Fibroblast of lung (primary cell): ENCODE results near the gene IGFBP2. TPM values are rescaled to one million over a fixed set of nuclear protein-coding genes. Genes with fewer than 3 reads are reported as not detected.

ENCODE experiments used
- DNase-seq, 2 donors: peaks; one replicate each; pipeline versions ENCODE4 v3.0.0 to v3.0.0-alpha.2; 2010; ENCODE audit warnings: low read depth in 2 of 2
- H2AFZ ChIP-seq: 2 replicates; pipeline ENCODE4 v1.5.1; 2012; ENCODE audit warnings: low read length, control low read depth, inconsistent platforms
- H3K27ac ChIP-seq: 2 replicates; pipeline ENCODE4 v1.5.1; 2011; ENCODE audit warnings: low read length, control low read depth; ENCODE audit not compliant: insufficient read depth
- H3K27me3 ChIP-seq: 2 replicates; pipeline ENCODE4 v1.5.1; 2011; ENCODE audit warnings: mild to moderate bottlenecking, low read length; ENCODE audit not compliant: control insufficient read depth, insufficient read depth
- H3K36me3 ChIP-seq: 2 replicates; pipeline ENCODE4 v1.5.1; 2011; ENCODE audit warnings: low read length; ENCODE audit not compliant: control insufficient read depth, insufficient read depth
- H3K4me1 ChIP-seq: 2 replicates; pipeline ENCODE4 v1.5.1; 2011; ENCODE audit warnings: low read length; ENCODE audit not compliant: control insufficient read depth, insufficient read depth; ENCODE audit errors: extremely low read depth
- H3K4me2 ChIP-seq: 2 replicates; pipeline ENCODE4 v1.5.1; 2011; ENCODE audit warnings: low read length, control low read depth; ENCODE audit not compliant: insufficient read depth; ENCODE audit errors: extremely low read depth
- H3K4me3 ChIP-seq, 4 experiments: fragments of 200-600 bp in 1 of 4; sonication (generic) in 1 of 4; replicated peaks in 1 of 4; 2 replicates each; pipeline ENCODE4 v1.5.1; 2011 to 2016; ENCODE audit warnings: low read length in 4 of 4, low read depth in 3 of 4, mild to moderate bottlenecking in 3 of 4, control low read depth in 2 of 4, inconsistent platforms in 1 of 4, mixed read lengths in 1 of 4; ENCODE audit not compliant: insufficient read depth in 1 of 4; ENCODE audit errors: control extremely low read depth in 1 of 4
- H3K79me2 ChIP-seq: 2 replicates; pipeline ENCODE4 v1.5.1; 2012; ENCODE audit warnings: mild to moderate bottlenecking, low read length, inconsistent platforms; ENCODE audit not compliant: control insufficient read depth, insufficient read depth
- H3K9ac ChIP-seq: 2 replicates; pipeline ENCODE4 v1.5.1; 2011; ENCODE audit warnings: mild to moderate bottlenecking, low read length, control low read depth; ENCODE audit not compliant: insufficient read depth
- H3K9me3 ChIP-seq: 2 replicates; pipeline ENCODE4 v1.5.1; 2012; ENCODE audit warnings: low read depth, low read length; ENCODE audit not compliant: control insufficient read depth, insufficient read depth
- H4K20me1 ChIP-seq: 2 replicates; pipeline ENCODE4 v1.5.1; 2011; ENCODE audit warnings: low read length; ENCODE audit not compliant: control insufficient read depth, insufficient read depth; ENCODE audit errors: extremely low read depth
- CTCF ChIP-seq, 2 donors: IDR thresholded peaks in 1 of 2; conservative IDR thresholded peaks in 1 of 2; 1 replicate in 1 of 2; 2 replicates in 1 of 2; pipeline ENCODE4 v1.5.1; 2011 to 2012; ENCODE audit warnings: low read length in 2 of 2, control low read depth in 1 of 2, inconsistent platforms in 1 of 2, low read depth in 1 of 2, mild to moderate bottlenecking in 1 of 2
- EZH2 ChIP-seq: IDR thresholded peaks from 2 replicates; pipeline ENCODE4 v1.5.1; 2012; ENCODE audit warnings: low read length, control low read depth, mild to moderate bottlenecking; ENCODE audit errors: missing control alignments
- polyA plus RNA-seq, 2 donors: library from polyadenylated mRNA; depleted of rRNA in 1 of 2; stranded (reverse) in 1 of 2; unstranded in 1 of 2; fragments of >200 nt; gene quantifications; 2 replicates each; pipeline ENCODE4 v1.2.1, GENCODE V29; 2011 to 2012; ENCODE audit warnings: missing spikeins in 1 of 2
- total RNA-seq: library from RNA; depleted of rRNA; stranded (reverse); fragments of >200 nt; gene quantifications from 2 replicates; pipeline ENCODE4 v1.2.1, GENCODE V29; 2014

IGFBP2 gene
- total and polyA plus RNA-seq, 2 donors (not counting 1 experiment from before 2014, with no cell fraction given), result 8.6 to 36.3 TPM

DNA sequence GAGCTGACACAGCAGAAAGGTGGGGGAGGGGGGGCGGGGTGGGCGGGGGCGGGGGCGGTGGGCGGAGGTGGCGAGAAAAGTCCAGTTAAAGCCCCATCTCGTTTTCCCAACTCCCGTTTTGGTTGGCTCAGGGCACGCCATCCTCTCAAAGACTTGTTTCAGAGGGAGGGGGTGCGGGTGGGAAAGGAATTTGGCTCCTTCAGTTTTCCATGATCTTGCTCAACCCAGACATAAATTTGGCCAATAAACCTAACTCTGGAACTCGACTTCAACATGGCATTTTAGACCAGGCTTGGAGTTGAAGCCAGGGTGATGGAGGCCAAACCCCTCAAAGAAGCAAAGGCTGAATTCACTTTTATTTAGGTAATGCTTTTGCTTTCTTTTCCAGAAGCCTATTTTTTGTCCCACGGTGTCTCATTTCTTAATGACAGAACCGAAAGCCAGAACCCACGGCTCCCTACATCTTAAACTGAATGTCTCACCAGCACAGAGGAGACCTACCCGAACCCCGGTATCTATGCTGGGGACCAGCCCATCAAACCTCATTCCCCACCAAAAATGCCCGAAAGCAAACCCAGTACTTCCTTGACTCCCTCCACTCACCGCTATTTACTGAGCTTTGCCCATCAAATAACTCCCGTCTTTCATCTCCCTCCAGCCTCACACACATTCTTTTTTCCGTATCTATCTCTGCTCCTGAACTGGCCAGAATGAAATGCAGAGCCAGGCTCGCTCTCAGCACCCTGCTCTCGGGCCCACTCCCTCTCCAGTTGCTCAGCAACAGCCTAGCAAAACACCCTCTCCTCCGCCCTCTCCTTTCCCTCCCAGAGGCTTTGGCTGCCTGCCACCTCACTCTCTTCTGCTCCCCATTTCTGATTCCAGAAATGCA, 57.9 kb downstream of the IGFBP2 start:
- no peaks in the 10 kb centered on the region for H4K20me1 ChIP-seq
- H3K27ac ChIP-seq, result peak overlapping the region; percentile 81

GRCh38 chr2:216692636-216693413, 59.6 kb downstream of the IGFBP2 start:
- H3K79me2 ChIP-seq, result peaks cover 51% of the 10 kb centered on the region
- peak overlapping the region; percentile 51 to 91 (median 75) for H3K4me3 ChIP-seq
- H3K9me3 ChIP-seq, result no peaks in the 10 kb centered on the region
- H3K9ac ChIP-seq, result peak overlapping the region; percentile 68
- H3K27me3 ChIP-seq, result no peaks in the 10 kb centered on the region
- TF ChIP-seq CTCF (conservative IDR thresholded peaks at IDR 0.05 in 1 of 2, IDR thresholded peaks at IDR 0.05 in 1 of 2; ENCODE audit: low read depth in 1 of 2, low read length in 2 of 2) (no peak), EZH2 (no peak)
- peak overlapping the region; percentile 87 for H3K4me2 ChIP-seq
- H3K27ac ChIP-seq, result peak overlapping the region; percentile 81
- H4K20me1 ChIP-seq, result no peaks in the 10 kb centered on the region
- peak; percentile 81 to 84 for DNase-seq
- peak overlapping the region; percentile 2 for H2AFZ ChIP-seq
- H3K36me3 ChIP-seq, result no peaks in the 10 kb centered on the region
- peaks cover 21% of the 10 kb centered on the region for H3K4me1 ChIP-seq

More for the DNA sequence above, 57.9 kb downstream of the IGFBP2 start:
- Histone ChIP-seq H3K79me2 (peaks cover 64% of the 10 kb centered on the region), H3K27me3 (no peaks in the 10 kb centered on the region), H2AFZ (no peak overlapping the region), H3K9me3 (no peaks in the 10 kb centered on the region), H3K9ac (peak overlapping the region; percentile 68), H3K4me1 (peaks cover 20% of the 10 kb centered on the region), H3K4me2 (peak overlapping the region; percentile 93), H3K4me3 (peak overlapping the region; percentile 25 to 91 (median 50)), H3K36me3 (peaks cover 2% of the 10 kb centered on the region)
- peak; percentile 84 to 86 for DNase-seq
- TF ChIP-seq EZH2 (no peak), CTCF (conservative IDR thresholded peaks at IDR 0.05 in 1 of 2, IDR thresholded peaks at IDR 0.05 in 1 of 2; ENCODE audit: low read depth in 1 of 2, low read length in 2 of 2) (no peak)

DNA sequence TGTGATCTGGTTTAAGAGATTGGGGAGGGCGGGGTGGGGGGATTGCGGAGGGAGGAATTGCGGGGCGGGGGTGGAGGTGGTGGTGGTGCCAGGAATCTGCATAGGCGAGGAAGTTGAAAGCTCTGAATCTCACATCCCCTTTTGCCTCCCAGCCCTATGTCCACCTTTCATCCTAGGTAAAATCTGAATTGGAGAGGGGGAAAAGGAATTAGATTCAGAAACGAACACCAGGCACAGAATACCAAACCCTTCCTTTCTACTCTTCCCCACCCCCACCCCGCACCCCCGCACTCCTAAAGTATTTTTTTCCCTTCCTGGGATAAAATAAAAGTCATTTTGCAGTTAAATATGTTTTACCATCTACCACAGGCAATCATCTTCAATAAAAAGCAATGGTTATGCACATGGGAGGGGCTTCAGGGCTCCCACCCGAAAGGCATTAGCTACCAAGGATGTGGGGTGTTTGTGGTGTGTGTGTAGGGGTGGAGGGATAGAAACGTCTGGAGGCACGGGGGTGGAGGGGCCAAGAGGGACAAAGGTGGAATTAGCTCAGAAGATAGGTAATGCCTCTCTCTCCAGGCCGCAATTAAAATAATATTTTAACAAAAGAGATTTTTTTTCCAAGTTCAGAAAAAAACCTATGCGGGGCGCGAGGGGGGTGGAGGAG, 60.3 kb downstream of the IGFBP2 start:
- Histone ChIP-seq H2AFZ (no peak overlapping the region), H3K27ac (peak overlapping the region; percentile 61), H3K4me1 (peaks cover 19% of the 10 kb centered on the region), H3K9ac (peak overlapping the region; percentile 81), H3K36me3 (no peaks in the 10 kb centered on the region), H3K79me2 (peaks cover 48% of the 10 kb centered on the region), H3K9me3 (no peaks in the 10 kb centered on the region), H4K20me1 (no peaks in the 10 kb centered on the region), H3K4me2 (peak overlapping the region; percentile 87), H3K27me3 (no peaks in the 10 kb centered on the region), H3K4me3 (peak overlapping the region; percentile 56 to 90 (median 74))
- no peak for DNase-seq
- TF ChIP-seq CTCF (conservative IDR thresholded peaks at IDR 0.05 in 1 of 2, IDR thresholded peaks at IDR 0.05 in 1 of 2; ENCODE audit: low read depth in 1 of 2, low read length in 2 of 2) (no peak), EZH2 (no peak)
